Measurements from ENCODE around the gene SEPTIN11.
"Not testable (repeated sequence)": the region's sequence is repeated elsewhere in the genome, so short reads cannot be mapped to it uniquely, and the experiment has no call there.

SEPTIN11 gene

DNA sequence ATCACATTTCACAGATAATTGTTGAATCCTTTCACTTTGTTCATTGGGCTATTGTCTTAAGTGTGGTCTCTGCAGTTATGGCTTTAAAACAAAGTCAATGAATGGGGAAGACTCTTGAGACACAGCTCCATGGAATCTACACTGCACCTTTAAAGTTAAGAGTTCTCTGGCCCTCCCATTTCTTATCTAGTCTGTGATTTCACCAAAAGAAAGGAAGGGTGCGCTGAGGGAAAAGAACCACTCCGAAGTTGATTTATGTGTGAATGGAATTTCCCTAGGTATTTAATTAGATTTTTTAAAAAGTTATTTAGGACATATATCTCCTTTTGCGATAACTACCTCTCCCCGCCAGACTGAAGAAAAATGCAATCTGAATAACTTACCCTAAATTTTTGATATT lies 2.5 kb downstream of the SEPTIN11 start:
- no peak for DNase-seq (ENCODE audit: low read depth)

DNA sequence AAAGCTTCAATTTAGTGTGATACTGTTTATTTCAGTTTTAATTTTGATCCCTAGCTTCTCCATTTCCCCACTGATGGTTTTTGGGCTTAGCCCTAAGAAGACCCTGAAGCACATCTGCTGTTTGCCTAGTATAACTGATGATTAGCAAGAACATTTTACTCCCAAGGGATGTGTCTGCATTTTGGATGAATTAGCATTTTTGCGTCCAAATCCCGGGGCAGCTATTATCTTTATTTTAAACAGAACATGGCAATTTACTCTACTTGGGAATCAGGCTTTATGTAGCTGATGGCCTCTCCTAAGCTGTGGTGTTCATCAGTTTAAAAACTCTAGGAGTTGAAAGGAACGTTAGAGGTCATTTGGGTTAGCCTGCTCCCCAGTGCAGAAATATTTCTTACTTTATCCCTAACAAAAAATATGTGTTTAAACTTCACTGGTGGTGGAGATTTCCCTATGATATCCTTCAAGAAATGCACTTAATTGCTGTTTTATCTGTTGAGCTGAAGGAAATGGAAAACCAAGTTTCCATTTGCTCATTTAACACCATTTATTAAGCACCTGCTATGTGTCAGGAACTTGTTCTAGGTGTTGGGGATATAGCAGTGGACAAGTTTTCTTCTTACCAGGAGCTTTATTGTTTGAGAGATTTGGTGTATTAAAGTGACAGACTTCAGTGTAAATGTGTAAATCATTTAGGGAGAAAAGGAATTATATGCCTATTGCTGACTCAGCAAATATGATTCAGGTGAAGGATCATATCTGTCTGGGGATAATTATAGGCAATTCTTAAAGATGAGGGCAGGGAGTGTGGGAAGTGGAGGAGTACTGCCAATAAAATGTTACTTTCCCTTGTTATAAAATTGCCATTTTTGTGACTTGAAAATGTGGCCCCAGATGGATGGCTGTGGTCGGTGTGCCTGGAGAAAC lies 3.4 kb downstream of the SEPTIN11 start:
- DNase-seq (ENCODE audit: low read depth): no peak

DNA sequence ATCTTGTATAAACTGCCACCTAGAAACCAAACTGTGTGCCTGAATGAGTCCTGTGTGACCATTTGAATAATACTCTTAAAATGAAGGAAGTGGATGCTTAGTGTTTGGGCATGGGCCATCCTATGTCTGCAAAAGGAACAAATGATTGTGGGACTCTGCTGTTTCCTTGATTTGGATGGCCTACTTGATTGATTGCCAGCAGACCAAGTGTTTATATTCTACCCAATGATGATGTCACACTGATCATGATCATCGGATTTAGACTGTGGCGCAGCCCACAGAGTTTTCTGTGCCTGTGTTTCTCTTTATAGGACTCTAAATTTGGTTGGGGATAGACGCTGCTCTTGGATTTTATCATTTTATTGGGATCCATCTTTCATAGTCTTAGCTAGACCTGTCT lies 4.4 kb downstream of the SEPTIN11 start:
- no peak for DNase-seq (ENCODE audit: low read depth)

DNA sequence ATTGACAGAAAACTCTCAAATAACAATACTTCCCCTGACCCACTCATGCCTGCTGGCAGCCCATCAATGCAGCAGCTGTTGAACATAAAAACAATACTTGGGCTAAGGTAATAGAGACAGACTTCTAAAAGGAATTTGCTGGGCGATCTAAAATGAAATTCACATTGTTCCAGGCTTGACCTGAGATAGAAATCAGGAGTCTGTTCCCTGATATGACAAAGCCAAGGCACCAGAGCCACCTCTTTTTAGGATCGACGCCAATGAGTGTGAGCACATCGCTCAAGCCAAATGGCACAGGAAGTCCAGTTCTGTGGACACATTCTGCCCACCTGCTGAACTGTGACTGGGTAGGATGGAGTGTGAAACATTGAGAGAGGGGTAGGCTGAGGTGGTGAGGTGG lies 4.9 kb downstream of the SEPTIN11 start:
- no peak for DNase-seq (ENCODE audit: low read depth)

DNA sequence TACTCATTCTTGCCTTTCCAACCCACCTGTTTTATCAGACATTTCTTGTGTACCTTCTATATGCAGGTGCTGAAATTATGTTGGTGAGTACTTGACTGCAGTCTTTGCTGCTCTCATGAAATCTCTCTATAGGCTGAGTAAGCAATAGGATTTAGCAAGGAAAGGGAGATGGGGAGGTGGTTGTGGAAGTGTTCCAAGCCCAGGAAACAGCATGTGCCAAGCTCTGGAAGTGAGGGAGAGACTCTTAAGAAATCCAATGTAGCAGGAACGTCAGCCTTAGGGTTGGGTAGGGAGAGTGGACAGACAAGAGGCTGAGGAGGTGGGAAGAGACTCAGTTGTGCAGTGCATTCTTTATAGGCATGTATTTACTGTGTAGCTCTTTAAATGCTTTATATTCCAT lies 5.6 kb downstream of the SEPTIN11 start:
- no peak for DNase-seq (ENCODE audit: low read depth)

DNA sequence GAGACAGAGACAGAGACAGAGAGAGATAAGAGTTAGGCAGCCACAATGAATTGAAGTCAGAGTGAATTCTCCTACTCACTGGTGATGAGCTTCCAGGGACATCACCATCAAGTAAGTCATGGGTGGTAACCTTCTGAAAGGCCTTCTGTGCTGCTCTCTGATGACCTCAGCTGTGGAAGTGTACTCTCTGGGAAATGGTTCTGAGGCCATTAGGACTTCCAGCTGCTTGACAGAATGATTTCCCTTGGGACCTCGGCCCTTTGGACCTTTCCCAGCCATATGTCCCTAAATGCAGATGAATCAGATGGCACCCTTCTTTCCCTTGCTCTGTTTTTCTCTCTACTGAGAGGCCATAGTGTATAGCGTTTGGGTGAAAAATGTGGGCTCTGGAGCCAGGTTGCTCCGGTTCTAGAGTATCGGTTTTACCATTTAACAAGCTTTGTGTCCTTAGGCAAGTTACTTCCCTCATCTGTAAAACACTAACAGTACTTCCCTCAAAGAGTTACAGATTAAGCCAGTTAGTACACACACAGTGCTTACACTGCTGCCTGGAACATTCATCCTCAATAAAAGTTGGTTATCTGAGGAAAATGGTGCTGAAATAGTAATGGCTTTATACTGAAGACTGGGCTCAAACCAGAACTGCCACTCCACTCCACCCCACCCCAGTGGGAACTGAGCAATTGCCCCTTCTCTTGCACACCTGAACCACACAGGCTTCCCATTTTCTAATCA lies 7.6 kb downstream of the SEPTIN11 start:
- DNase-seq (ENCODE audit: low read depth): no peak

DNA sequence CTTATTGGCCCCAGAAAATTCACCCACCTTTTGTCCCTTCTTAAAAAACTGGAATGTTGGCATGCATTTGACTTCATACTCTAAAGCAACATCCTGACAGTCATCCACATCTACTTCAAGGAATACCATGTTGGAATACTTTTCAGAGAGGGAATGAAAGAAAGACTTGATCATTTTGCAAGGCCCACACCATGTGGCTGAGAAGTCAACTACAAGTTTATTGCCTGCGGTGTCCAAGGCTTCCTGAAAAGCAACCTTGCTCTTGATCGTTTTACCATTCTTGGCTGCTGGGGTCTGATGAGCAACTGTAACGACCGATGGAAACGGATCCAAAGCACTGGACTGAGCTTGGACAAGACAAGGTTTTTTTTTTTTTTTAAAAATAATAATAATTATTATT lies 9.3 kb downstream of the SEPTIN11 start:
- no peak for DNase-seq (ENCODE audit: low read depth)

DNA sequence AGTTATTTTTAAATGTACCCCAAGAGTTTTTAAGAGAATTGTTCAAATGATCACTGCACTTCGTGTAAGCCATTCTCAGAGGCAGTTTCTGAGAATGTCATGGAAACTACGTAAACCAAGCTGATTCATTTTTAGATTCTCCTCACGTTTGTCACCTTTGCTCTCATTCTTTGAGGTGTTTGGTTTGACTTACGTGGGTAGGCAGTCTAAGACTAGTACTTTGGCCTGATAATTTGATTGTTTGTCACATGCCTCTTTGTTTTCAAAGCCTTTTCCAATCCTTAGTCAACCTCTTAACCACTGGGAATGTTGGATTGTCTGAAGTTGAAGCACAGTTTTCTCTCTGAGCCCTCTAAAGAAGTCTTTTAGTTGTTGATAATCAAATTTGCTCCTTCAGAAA lies 10.5 kb downstream of the SEPTIN11 start:
- DNase-seq (ENCODE audit: low read depth): no peak

DNA sequence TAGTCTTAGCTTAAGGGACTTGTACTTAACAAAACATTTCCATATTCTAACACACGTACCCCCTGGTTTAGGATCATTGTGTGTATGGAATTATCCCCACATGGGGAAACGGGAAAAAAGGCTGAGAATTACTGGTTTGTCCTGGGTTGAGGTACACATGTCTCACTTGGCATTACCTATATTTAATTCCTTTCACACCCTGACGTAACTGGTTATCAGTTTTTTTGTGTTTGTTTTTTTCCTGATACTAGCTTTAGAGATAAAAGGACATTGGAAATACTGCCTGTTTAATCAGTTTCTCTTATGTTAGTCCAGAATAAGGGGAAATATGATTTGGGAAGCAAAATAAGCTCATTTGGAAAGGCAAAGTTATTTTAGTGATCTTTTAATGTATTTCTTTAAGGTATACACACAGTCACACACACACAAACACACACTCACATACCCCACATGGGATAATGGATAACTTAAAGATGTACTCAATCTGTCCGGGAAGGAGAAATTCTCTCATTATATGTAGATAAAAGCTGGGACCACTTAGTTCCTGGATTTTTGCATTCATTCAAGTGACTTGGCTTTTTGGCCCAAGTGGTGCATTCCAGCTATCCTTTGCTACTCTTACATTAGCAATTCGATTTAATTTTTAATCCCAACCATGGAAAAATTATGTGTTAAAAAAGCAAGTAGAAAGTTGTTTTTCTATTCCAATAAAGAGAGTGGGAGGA lies 13.0 kb downstream of the SEPTIN11 start:
- DNase-seq (ENCODE audit: low read depth): no peak

DNA sequence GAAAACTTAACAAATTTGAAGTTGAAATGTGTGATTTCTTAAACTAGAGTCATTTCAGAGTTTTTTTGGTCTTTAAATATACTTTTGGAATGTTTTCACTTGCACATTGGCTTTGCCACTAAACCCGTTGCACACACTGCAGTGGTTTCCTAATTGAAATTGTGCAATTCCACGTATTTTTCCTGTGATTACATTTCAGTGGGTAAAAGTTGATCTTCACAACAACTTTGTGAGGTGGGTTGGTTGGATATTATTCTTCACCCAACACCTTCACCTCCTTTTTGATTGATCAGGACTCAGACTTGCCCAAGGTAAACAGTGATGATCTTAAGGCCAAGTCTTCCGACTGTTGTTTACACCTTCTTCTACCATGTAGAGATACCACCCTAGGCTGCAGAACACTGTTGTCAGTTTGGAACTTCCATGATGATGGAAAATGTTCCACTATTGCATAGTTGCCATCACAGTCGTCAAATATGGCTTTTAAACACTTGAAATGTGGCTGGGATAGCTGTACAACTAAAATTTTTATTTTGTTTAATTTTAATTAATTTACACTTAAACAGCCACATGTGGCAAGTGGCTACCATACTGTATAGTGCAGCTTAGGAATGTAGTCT lies 13.7 kb downstream of the SEPTIN11 start:
- no peak for DNase-seq (ENCODE audit: low read depth)

DNA sequence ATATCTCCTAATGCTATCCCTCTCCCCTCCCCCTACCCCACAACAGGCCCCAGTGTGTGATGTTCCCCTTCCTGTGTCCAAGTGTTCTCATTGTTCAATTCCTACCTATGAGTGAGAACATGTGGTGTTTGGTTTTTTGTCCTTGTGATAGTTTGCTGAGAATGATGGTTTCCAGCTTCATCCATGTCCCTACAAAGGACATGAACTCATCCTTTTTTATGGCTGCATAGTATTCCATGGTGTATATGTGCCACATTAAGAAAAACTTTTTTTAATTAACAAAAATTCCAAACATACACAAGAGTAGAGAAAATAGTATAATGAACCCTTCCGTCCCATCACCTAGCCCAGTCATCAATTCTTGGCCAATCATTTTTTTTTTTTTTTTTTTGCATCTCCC lies 14.4 kb downstream of the SEPTIN11 start:
- DNase-seq (ENCODE audit: low read depth): not testable (repeated sequence)

DNA sequence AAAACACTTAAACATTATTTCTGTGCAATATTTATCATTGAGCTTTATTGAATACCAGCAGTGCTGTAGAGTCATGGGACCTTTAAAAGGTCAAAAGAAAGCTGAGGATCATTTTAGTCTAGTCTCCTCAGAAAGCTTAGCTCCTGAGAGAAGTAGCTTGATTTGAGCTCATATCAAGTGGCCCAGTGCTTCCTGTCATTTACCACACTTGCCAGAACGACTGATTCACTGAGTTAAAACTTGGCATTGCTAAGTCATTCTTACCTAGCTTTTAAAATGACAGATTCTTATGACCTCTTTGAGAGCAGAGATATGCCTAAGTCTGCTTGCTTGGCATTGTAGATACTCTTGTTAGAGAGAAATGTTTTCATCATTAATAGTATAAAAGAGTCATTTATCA lies 15.2 kb downstream of the SEPTIN11 start:
- DNase-seq (ENCODE audit: low read depth): no peak

DNA sequence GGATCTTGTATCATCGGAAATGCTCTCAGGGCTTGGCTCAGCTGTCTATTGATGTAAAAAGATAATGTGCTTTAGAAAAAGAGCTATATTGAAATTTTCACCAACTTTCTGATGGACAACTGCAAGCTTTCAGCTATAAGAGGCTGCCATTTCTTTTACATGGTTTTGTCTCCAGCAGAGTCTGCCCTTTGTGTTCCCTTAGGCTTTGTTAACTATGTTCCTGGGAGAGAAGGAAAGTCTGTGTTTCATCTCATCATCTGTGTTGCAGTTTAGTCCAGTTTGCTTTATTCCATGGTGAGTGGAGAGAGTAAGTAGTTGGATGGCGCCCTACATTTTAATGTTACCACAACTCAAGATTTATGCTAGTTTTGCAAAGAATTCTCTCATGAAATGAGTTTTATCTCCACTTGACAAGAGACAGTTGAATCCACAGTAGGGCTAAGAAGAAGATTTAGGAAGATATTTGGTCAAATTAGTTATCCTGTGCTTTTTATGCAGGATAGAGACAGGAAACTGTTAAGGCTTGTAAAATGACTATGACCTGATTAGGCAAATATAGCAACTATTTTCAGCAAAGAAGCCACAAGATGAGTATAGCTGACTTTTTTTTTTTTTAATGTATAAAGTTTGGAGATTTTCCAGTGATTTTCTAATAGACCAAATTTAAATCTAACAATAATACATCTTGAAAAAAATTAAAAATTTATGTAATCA lies 16.5 kb downstream of the SEPTIN11 start:
- no peak for DNase-seq (ENCODE audit: low read depth)

DNA sequence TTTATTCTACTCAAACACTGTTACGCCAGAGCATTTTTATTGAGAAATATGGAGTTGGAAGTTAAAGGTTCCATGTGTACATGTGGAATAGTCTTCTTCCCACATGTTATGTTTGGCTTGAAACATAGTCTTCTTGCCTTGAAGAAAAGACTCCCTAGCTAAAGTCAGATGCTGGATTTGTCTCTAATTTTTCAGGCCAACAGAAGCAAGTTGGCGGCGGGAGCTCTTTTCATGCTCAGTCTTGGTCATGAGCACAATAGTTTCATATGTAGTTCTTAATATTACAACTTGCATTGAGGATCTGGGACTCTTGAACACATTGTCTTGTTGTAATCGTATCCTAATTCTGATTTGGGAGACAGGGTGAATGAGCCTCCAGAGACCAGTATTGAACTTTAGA lies 19.4 kb downstream of the SEPTIN11 start:
- DNase-seq (ENCODE audit: low read depth): no peak

DNA sequence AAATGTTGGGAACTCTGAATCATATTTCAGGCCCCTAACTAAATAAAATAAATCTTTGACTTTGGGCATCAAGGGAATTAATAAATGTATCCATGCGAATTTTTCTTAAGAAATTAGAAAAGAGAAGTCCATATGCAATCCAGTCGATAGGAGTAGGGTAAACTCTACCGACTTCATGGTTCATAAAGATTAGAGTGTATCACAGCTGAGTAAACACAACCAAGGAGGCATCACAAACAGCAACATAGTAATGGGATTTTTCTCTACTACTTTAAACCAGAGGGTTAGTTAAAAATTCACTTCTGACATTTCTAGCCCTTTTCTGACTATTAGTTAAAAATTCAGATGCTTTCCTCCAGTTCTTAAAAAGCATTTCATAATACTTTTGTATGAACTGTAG lies 19.9 kb downstream of the SEPTIN11 start:
- no peak for DNase-seq (ENCODE audit: low read depth)

DNA sequence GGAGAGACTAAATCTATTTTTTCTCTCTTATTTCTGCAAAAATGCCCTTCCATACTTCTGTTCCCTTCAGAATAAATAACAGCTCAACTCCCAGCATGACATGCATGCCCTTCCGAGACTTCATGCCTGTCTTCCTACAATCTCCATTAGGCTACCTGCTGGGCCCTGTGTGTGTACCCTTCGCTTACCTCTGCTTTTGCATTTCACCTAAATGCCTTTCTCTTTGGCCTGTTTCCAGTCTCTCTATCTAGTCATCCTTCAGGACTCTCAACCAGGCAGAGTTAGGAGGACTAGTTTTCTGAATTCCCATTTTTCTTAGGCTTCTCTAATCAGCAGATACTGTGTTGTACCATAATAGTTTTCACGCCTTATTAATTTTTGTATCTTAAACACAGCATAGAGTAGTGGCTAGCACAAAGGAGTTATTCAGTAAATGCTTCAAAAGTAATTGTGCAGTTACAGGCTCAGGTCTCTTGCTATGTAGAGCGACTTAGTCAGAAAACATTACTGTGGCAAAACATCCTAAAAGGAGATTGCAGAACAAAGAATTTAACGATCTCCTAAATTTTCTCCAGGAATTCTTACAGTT lies 20.5 kb downstream of the SEPTIN11 start:
- no peak for DNase-seq (ENCODE audit: low read depth)

DNA sequence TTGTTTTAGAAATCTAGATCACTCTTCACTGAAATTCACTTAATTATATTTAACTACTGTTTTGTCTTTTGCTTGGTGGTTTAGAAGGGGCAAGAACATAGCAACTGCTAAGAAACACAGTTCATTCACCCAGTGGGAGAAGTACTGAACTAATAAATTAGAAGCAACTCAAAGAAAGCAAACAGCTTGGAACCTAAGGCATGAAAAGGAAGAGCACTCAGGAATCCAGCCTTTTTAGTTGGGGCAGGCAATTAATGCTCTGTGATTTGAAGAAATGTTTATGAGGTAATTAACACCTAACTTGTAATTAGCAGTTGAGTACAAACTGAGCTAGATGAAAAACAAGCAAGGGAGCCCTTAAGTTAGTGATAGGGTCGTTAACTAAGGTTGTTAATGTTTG lies 22.8 kb downstream of the SEPTIN11 start:
- DNase-seq (ENCODE audit: low read depth): no peak

DNA sequence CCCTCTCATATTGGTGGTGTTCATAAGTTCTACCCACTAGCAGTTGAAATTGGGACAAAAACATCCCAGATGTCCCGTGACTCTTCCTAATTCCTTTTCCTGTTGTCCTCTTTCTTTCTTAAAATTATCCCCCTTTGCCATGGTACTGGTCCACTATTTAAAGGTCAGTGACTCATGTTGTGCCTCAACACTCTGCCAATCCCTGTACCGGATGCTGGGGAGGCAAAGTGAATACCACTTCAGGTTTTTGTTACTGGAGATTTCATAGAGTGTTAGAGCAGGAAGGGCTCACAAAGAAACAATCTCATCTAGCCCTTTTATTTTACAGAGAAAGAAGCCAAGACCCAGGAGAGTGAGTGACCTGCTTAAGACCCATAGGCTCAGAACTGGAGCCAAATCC lies 24.6 kb downstream of the SEPTIN11 start:
- DNase-seq (ENCODE audit: low read depth): no peak

DNA sequence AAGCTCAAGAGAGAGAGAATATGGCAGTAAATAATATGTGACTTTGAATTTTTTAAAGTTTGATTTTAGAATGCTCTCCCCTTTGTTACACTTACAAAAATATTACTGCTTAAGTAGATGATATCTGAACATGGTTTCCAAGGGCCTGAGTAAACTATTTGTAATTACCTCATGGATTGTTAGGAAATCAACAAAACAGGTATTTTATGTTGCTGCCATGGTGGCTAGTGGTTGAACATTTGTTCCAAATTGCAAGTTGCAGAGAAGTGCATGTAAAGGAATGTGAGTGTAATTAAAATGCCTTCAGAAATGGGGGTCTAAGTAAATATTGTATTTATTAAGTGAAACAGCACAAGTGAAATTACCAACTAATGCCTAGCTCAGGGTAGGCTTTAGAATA lies 27.6 kb downstream of the SEPTIN11 start:
- no peak for DNase-seq (ENCODE audit: low read depth)

DNA sequence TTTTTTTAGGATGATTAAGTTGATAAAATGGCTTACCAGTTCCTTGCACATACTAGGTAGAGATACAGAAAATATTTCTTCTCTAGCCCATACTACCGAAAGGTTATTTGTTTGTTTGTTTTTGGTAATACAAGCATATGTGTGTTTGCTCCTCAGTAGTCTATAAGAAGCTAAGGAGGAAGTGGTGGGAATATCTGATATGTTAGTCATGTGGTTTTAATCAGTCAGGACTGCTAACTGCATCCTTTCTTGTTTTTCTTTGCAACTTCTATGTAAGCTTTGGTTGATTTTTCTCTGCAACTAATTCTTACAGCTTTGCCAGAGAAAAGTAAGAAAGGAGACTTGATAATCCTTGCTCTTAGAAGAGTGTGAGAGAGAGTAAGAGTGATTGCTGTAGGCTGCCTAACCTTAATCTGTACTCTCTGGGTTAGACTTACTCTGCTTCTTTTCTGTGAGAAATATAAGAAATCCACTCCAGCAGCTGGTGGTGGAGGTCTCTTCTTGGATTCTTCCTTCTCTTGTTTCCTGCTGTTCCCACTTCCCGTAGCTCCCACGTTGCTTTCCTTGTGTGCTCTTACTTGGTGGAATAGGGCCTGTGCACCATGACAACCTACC lies 28.3 kb downstream of the SEPTIN11 start:
- DNase-seq (ENCODE audit: low read depth): peak; percentile 90

DNA sequence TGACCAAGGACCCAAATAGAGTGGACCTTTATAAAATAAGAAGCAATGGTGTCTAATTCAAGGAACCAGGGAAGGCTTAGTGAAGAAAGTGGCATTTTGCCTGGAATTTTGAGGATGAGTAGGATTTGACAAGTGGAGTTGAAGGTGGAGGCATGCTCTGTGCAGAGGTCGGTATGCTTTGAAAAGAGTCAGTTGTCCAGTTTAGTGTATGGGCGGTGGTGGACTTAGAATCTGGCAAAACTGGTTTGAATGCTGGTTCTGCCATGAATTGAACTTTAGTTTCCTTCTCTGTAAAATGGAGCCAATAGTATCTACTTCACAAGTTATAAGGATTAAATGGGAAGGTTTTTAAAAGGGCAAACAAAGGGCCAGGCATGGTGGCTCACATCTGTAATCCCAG lies 29.7 kb downstream of the SEPTIN11 start:
- no peak for DNase-seq (ENCODE audit: low read depth)

Measured in iris pigment epithelial cell (primary cell).